OCI-LY7 (cell line): ENCODE measurements around the gene FUT7.

Experiments
- CTCF ChIP-seq: fragments of 200-600 bp; sonication (generic); conservative IDR thresholded peaks from 2 replicates; pipeline ENCODE4 v1.5.1; 2014; ENCODE audit warnings: mild to moderate bottlenecking, antibody characterized with exemption, low read length, moderate library complexity, mixed read lengths
- EZH2phosphoT487 ChIP-seq: fragments of 200-600 bp; sonication (generic); IDR thresholded peaks from 2 replicates; pipeline ENCODE4 v1.6.1; 2018; ENCODE audit warnings: low read depth, borderline replicate concordance, mild to moderate bottlenecking, mixed run types, antibody characterized with exemption, low read length, moderate library complexity, mixed read lengths

GRCh38 chr9:137000177-137000930, 31.5 kb downstream of the FUT7 start:
- no peak for TF ChIP-seq CTCF
- no peak for TF ChIP-seq EZH2phosphoT487
